HEK293 (cell line): Measurements from ENCODE around the gene DHX16.
A peak's percentile ranks its signal among the peaks of the same experiment; 100 is the strongest.

ENCODE experiments used
- BCL11A ChIP-seq: fragments of 450-650 bp; formaldehyde crosslinking; IDR thresholded peaks from 2 replicates; pipeline ENCODE4 v1.5.1; 2016; ENCODE audit warnings: low read depth, missing biosample characterization, missing genetic modification characterization
- EGR2 ChIP-seq: fragments of 450-650 bp; formaldehyde crosslinking; IDR thresholded peaks from 2 replicates; pipeline ENCODE4 v1.5.1; 2016; ENCODE audit warnings: low read depth, missing biosample characterization, missing genetic modification characterization
- KLF10 ChIP-seq: fragments of 450-650 bp; IDR thresholded peaks from 2 replicates; pipeline ENCODE4 v1.5.1; 2018; ENCODE audit warnings: missing biosample characterization, mild to moderate bottlenecking, missing genetic modification characterization
- KLF9 ChIP-seq: fragments of 450-650 bp; formaldehyde crosslinking; IDR thresholded peaks from 2 replicates; pipeline ENCODE4 v1.5.1; 2016; ENCODE audit warnings: missing biosample characterization, missing genetic modification characterization, low read depth
- MYNN ChIP-seq: fragments of 450-650 bp; formaldehyde crosslinking; IDR thresholded peaks from 2 replicates; pipeline ENCODE4 v1.5.1; 2016; ENCODE audit warnings: missing biosample characterization, missing genetic modification characterization, borderline replicate concordance
- OSR2 ChIP-seq: fragments of 450-650 bp; formaldehyde crosslinking; IDR thresholded peaks from 2 replicates; pipeline ENCODE4 v1.5.1; 2016; ENCODE audit warnings: missing biosample characterization, missing genetic modification characterization
- PRDM1 ChIP-seq: fragments of 450-650 bp; formaldehyde crosslinking; IDR thresholded peaks from 2 replicates; pipeline ENCODE4; 2016; ENCODE audit warnings: missing biosample characterization, missing genetic modification characterization
- SP3 ChIP-seq: fragments of 450-650 bp; formaldehyde crosslinking; IDR thresholded peaks from 2 replicates; pipeline ENCODE4 v1.5.1; 2016; ENCODE audit warnings: missing biosample characterization, missing genetic modification characterization
- TRIM28 ChIP-seq: IDR thresholded peaks from 2 replicates; pipeline ENCODE4 v1.6.1; 2011; ENCODE audit warnings: low read length, control low read depth, borderline replicate concordance
- ZBTB20 ChIP-seq: fragments of 450-650 bp; formaldehyde crosslinking; IDR thresholded peaks from 2 replicates; pipeline ENCODE4 v1.5.1; 2016; ENCODE audit warnings: missing biosample characterization, missing genetic modification characterization
- ZBTB48 ChIP-seq: fragments of 450-650 bp; formaldehyde crosslinking; IDR thresholded peaks from 2 replicates; pipeline ENCODE4 v1.5.1; 2016; ENCODE audit warnings: missing biosample characterization, missing genetic modification characterization
- ZBTB7A ChIP-seq: fragments of 450-650 bp; formaldehyde crosslinking; IDR thresholded peaks from 2 replicates; pipeline ENCODE4 v1.5.1; 2016; ENCODE audit warnings: low read depth, missing biosample characterization, missing genetic modification characterization
- ZFP37 ChIP-seq: fragments of 450-650 bp; formaldehyde crosslinking; IDR thresholded peaks from 2 replicates; pipeline ENCODE4 v1.5.1; 2016; ENCODE audit warnings: missing biosample characterization, missing genetic modification characterization
- ZNF184 ChIP-seq: fragments of 450-650 bp; IDR thresholded peaks from 2 replicates; pipeline ENCODE4 v1.5.1; 2018; ENCODE audit warnings: missing biosample characterization, mild to moderate bottlenecking, missing genetic modification characterization
- ZNF239 ChIP-seq: fragments of 450-650 bp; formaldehyde crosslinking; IDR thresholded peaks from 2 replicates; pipeline ENCODE4 v1.5.1; 2016; ENCODE audit warnings: missing biosample characterization, missing genetic modification characterization
- ZNF266 ChIP-seq: fragments of 450-650 bp; formaldehyde crosslinking; IDR thresholded peaks from 2 replicates; pipeline ENCODE4 v1.5.1; 2016; ENCODE audit warnings: missing biosample characterization, missing genetic modification characterization, low read depth
- ZNF521 ChIP-seq: fragments of 450-650 bp; formaldehyde crosslinking; IDR thresholded peaks from 2 replicates; pipeline ENCODE4 v1.5.1; 2017; ENCODE audit warnings: missing biosample characterization, mild to moderate bottlenecking, missing genetic modification characterization
- ZNF529 ChIP-seq: fragments of 450-650 bp; formaldehyde crosslinking; IDR thresholded peaks from 2 replicates; pipeline ENCODE4 v1.5.1; 2017; ENCODE audit warnings: missing genetic modification characterization, missing biosample characterization; ENCODE audit not compliant: insufficient replicate concordance
- ZNF548 ChIP-seq: fragments of 450-650 bp; formaldehyde crosslinking; IDR thresholded peaks from 2 replicates; pipeline ENCODE4 v1.5.1; 2016; ENCODE audit warnings: missing biosample characterization, missing genetic modification characterization
- ZNF670 ChIP-seq: fragments of 450-650 bp; formaldehyde crosslinking; IDR thresholded peaks from 2 replicates; pipeline ENCODE4 v1.5.1; 2016; ENCODE audit warnings: missing biosample characterization, missing genetic modification characterization, low read depth
- ZSCAN23 ChIP-seq: fragments of 450-650 bp; formaldehyde crosslinking; IDR thresholded peaks from 2 replicates; pipeline ENCODE4 v1.5.1; 2016; ENCODE audit warnings: missing biosample characterization, missing genetic modification characterization
- TF ChIP-seq, protein P1 (sequence below): fragments of 450-650 bp; formaldehyde crosslinking; IDR thresholded peaks from 2 replicates; pipeline ENCODE4 v1.5.1; 2017; ENCODE audit warnings: missing biosample characterization, missing genetic modification characterization
- TF ChIP-seq, protein P2 (sequence below): fragments of 450-650 bp; IDR thresholded peaks from 2 replicates; pipeline ENCODE4 v1.5.1; 2018; ENCODE audit warnings: missing biosample characterization, missing genetic modification characterization
- TF ChIP-seq, protein P3 (sequence below): fragments of 450-650 bp; formaldehyde crosslinking; IDR thresholded peaks from 2 replicates; pipeline ENCODE4 v1.5.1; 2016; ENCODE audit warnings: missing biosample characterization, missing genetic modification characterization
- TF ChIP-seq, protein P4 (sequence below): fragments of 450-650 bp; formaldehyde crosslinking; IDR thresholded peaks from 2 replicates; pipeline ENCODE4 v1.5.1; 2016; ENCODE audit warnings: missing biosample characterization, missing genetic modification characterization
- TF ChIP-seq, protein P5 (sequence below): fragments of 450-650 bp; formaldehyde crosslinking; IDR thresholded peaks from 2 replicates; pipeline ENCODE4 v1.5.1; 2016; ENCODE audit warnings: missing biosample characterization, missing genetic modification characterization
- TF ChIP-seq, protein P6 (sequence below): fragments of 450-650 bp; formaldehyde crosslinking; IDR thresholded peaks from 2 replicates; pipeline ENCODE4 v1.5.1; 2016; ENCODE audit warnings: missing biosample characterization, missing genetic modification characterization
- TF ChIP-seq, protein P7 (sequence below): fragments of 450-650 bp; formaldehyde crosslinking; IDR thresholded peaks from 2 replicates; pipeline ENCODE4 v1.5.1; 2016; ENCODE audit warnings: missing biosample characterization, missing genetic modification characterization

The DHX16 gene

DNA sequence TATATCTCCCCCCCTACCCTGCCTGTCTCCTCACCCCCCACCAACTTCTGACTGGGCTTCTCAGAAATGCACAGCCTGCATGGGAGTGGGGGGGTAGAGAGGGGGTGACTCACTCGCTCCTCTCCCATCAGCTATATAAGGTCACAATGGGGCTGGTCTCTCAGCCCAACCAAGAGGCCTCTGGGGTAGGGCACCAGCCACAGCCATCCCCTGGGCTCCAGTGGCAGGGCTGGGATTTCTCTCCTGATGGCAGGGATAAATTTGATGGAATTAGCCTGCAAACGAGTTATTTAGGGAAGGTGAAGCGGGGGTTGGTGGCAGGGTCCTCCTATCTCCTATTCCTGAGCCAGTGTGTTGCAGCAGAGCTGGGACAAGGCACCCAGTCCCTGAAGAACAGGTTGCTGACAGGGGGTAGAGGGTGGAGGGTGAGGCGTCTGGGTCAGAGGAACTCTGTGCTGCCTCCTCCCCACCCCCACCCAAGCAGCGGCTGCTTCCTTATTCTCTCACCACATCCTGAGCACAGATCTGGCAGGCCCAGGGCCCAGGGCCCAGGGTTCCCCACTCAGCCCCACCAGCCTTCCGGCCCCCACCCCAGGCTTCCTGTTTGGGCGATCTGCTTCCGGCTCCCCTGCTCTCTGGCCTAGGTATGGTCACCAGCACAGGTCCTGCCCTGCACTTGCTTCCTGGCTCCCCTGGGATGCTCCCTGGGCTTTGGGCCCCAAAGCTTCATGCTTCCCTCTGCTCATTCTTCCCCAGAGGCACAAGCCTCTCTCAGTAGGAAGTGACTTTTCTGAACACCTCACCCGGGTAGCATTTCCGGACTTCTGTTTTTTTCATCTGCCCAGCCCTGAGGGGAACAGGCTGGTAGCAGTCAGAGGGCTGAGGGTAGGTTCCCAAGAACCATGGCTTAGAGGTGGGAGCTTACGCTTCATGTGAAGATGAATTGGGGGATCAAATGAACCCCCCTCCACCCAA, 9.6 kb upstream of the DHX16 start (continued):
- TF ChIP-seq, protein P1, sequence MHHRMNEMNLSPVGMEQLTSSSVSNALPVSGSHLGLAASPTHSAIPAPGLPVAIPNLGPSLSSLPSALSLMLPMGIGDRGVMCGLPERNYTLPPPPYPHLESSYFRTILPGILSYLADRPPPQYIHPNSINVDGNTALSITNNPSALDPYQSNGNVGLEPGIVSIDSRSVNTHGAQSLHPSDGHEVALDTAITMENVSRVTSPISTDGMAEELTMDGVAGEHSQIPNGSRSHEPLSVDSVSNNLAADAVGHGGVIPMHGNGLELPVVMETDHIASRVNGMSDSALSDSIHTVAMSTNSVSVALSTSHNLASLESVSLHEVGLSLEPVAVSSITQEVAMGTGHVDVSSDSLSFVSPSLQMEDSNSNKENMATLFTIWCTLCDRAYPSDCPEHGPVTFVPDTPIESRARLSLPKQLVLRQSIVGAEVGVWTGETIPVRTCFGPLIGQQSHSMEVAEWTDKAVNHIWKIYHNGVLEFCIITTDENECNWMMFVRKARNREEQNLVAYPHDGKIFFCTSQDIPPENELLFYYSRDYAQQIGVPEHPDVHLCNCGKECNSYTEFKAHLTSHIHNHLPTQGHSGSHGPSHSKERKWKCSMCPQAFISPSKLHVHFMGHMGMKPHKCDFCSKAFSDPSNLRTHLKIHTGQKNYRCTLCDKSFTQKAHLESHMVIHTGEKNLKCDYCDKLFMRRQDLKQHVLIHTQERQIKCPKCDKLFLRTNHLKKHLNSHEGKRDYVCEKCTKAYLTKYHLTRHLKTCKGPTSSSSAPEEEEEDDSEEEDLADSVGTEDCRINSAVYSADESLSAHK (tag by site-specific recombination): no peak
- TF ChIP-seq ZFP37: no peak
- TF ChIP-seq, protein P2, sequence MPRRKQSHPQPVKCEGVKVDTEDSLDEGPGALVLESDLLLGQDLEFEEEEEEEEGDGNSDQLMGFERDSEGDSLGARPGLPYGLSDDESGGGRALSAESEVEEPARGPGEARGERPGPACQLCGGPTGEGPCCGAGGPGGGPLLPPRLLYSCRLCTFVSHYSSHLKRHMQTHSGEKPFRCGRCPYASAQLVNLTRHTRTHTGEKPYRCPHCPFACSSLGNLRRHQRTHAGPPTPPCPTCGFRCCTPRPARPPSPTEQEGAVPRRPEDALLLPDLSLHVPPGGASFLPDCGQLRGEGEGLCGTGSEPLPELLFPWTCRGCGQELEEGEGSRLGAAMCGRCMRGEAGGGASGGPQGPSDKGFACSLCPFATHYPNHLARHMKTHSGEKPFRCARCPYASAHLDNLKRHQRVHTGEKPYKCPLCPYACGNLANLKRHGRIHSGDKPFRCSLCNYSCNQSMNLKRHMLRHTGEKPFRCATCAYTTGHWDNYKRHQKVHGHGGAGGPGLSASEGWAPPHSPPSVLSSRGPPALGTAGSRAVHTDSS (tag by site-specific recombination): no peak
- no peak for TF ChIP-seq MYNN (tag by site-specific recombination)
- no peak for TF ChIP-seq ZNF184 (tag by site-specific recombination)
- no peak for TF ChIP-seq ZBTB7A (tag by site-specific recombination)
- no peak for TF ChIP-seq ZNF521 (tag by site-specific recombination)
- TF ChIP-seq EGR2 (tag by site-specific recombination): no peak
- no peak for TF ChIP-seq ZNF266 (tag by site-specific recombination)
- no peak for TF ChIP-seq ZNF529 (tag by site-specific recombination)
- no peak for TF ChIP-seq ZNF239 (tag by site-specific recombination)
- peak; percentile 7; the same call in 1 of the 2 replicates for TF ChIP-seq OSR2 (tag by site-specific recombination)
- TF ChIP-seq, protein P3, sequence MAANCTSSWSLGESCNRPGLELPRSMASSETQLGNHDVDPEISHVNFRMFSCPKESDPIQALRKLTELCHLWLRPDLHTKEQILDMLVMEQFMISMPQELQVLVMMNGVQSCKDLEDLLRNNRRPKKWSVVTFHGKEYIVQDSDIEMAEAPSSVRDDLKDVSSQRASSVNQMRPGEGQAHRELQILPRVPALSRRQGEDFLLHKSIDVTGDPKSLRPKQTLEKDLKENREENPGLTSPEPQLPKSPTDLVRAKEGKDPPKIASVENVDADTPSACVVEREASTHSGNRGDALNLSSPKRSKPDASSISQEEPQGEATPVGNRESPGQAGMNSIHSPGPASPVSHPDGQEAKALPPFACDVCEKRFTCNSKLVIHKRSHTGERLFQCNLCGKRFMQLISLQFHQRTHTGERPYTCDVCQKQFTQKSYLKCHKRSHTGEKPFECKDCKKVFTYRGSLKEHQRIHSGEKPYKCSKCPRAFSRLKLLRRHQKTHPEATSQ (tag by site-specific recombination): no peak
- TF ChIP-seq ZBTB48 (tag by site-specific recombination): peak; percentile 48
- TF ChIP-seq, protein P4, sequence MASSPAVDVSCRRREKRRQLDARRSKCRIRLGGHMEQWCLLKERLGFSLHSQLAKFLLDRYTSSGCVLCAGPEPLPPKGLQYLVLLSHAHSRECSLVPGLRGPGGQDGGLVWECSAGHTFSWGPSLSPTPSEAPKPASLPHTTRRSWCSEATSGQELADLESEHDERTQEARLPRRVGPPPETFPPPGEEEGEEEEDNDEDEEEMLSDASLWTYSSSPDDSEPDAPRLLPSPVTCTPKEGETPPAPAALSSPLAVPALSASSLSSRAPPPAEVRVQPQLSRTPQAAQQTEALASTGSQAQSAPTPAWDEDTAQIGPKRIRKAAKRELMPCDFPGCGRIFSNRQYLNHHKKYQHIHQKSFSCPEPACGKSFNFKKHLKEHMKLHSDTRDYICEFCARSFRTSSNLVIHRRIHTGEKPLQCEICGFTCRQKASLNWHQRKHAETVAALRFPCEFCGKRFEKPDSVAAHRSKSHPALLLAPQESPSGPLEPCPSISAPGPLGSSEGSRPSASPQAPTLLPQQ (tag by site-specific recombination): no peak
- TF ChIP-seq KLF9 (tag by site-specific recombination): no peak
- no peak for TF ChIP-seq BCL11A (tag by site-specific recombination)
- TF ChIP-seq ZBTB20: peak; percentile 93
- no peak for TF ChIP-seq SP3 (tag by site-specific recombination)
- TF ChIP-seq PRDM1 (tag by site-specific recombination): no peak
- TF ChIP-seq, protein P5, sequence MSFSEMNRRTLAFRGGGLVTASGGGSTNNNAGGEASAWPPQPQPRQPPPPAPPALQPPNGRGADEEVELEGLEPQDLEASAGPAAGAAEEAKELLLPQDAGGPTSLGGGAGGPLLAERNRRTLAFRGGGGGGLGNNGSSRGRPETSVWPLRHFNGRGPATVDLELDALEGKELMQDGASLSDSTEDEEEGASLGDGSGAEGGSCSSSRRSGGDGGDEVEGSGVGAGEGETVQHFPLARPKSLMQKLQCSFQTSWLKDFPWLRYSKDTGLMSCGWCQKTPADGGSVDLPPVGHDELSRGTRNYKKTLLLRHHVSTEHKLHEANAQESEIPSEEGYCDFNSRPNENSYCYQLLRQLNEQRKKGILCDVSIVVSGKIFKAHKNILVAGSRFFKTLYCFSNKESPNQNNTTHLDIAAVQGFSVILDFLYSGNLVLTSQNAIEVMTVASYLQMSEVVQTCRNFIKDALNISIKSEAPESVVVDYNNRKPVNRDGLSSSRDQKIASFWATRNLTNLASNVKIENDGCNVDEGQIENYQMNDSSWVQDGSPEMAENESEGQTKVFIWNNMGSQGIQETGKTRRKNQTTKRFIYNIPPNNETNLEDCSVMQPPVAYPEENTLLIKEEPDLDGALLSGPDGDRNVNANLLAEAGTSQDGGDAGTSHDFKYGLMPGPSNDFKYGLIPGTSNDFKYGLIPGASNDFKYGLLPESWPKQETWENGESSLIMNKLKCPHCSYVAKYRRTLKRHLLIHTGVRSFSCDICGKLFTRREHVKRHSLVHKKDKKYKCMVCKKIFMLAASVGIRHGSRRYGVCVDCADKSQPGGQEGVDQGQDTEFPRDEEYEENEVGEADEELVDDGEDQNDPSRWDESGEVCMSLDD: no peak; the same call in 1 of the 2 replicates
- 0 out of 2 replicates have a peak, but pooled peaks have one; percentile 32 for TF ChIP-seq KLF10 (tag by site-specific recombination)
- TF ChIP-seq, protein P6, sequence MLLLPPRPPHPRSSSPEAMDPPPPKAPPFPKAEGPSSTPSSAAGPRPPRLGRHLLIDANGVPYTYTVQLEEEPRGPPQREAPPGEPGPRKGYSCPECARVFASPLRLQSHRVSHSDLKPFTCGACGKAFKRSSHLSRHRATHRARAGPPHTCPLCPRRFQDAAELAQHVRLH (tag by site-specific recombination): no peak
- no peak for TF ChIP-seq TRIM28
- no peak for TF ChIP-seq ZNF548 (tag by site-specific recombination)
- no peak for TF ChIP-seq ZSCAN23
- no peak for TF ChIP-seq ZNF670 (tag by site-specific recombination)
- TF ChIP-seq, protein P7, sequence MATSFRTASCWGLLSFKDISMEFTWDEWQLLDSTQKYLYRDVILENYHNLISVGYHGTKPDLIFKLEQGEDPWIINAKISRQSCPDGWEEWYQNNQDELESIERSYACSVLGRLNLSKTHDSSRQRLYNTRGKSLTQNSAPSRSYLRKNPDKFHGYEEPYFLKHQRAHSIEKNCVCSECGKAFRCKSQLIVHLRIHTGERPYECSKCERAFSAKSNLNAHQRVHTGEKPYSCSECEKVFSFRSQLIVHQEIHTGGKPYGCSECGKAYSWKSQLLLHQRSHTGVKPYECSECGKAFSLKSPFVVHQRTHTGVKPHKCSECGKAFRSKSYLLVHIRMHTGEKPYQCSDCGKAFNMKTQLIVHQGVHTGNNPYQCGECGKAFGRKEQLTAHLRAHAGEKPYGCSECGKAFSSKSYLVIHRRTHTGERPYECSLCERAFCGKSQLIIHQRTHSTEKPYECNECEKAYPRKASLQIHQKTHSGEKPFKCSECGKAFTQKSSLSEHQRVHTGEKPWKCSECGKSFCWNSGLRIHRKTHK: no peak
